ENCODE data around the gene RASGRP1. TPM values are rescaled to one million over a fixed set of nuclear protein-coding genes. Genes with fewer than 3 reads are reported as not detected.

Gene RASGRP1
- total RNA-seq, 1 experiment from 2014 or later = 0.85 TPM

GRCh38 chr15:38516626-38517025 is 48.0 kb downstream of the RASGRP1 start:
- Histone ChIP-seq H2BK5ac (ENCODE audit: insufficient read length, low read length) (no peak overlapping the region), H3K27me3 (ENCODE audit: insufficient read depth, low read length) (no peaks in the 10 kb centered on the region), H3K4me2 (ENCODE audit: insufficient read depth, insufficient read length, low read length) (no peak overlapping the region), H3K79me1 (ENCODE audit: insufficient read depth, low read depth, low read length, poor library complexity, severe bottlenecking) (no peaks in the 10 kb centered on the region), H3K23me2 (ENCODE audit: insufficient read length, low read depth, low read length, poor library complexity, severe bottlenecking) (no peaks in the 10 kb centered on the region), H2BK120ac (ENCODE audit: low read depth, low read length, poor library complexity, severe bottlenecking) (no peak overlapping the region), H2BK20ac (ENCODE audit: low read depth, low read length, poor library complexity, severe bottlenecking) (no peak overlapping the region), H3T11ph (ENCODE audit: low read length) (no peak overlapping the region), H3K56ac (ENCODE audit: insufficient read length, low read depth, low read length) (no peak overlapping the region), H2AK5ac (ENCODE audit: insufficient read length, low read length) (no peak overlapping the region), H2AFZ (ENCODE audit: low read length) (no peak overlapping the region), H3K4me1 (ENCODE audit: insufficient read depth, low read length) (peaks cover 14% of the 10 kb centered on the region; the same call in 1 of the 2 replicates), H3K4ac (ENCODE audit: low read depth, low read length) (no peak overlapping the region), H4K91ac (ENCODE audit: insufficient read length, low read depth, low read length) (no peak overlapping the region), H3K9me3 (ENCODE audit: control insufficient read depth, low read depth, low read length) (no peaks in the 10 kb centered on the region), H2BK12ac (ENCODE audit: insufficient read length, low read depth, low read length) (no peak overlapping the region), H4K5ac (ENCODE audit: insufficient read length, low read depth, low read length) (no peak overlapping the region), H4K8ac (replicated peaks; ENCODE audit: insufficient read length, low read depth, low read length) (no peak overlapping the region), H3K27ac (ENCODE audit: insufficient read length, low read depth, low read length) (no peak overlapping the region), H4K20me1 (ENCODE audit: control insufficient read depth, insufficient read depth, insufficient read length) (no peaks in the 10 kb centered on the region), H3K9ac (ENCODE audit: extremely low read depth, insufficient read length, low read length) (no peak overlapping the region), H3K23ac (ENCODE audit: insufficient read length, low read depth, low read length) (no peak overlapping the region), H3K14ac (ENCODE audit: insufficient read depth, low read length) (no peak overlapping the region), H3K79me2 (ENCODE audit: insufficient read depth, low read length) (no peaks in the 10 kb centered on the region), H2BK15ac (ENCODE audit: low read depth, low read length) (no peak overlapping the region), H3K18ac (ENCODE audit: insufficient read length, low read depth, low read length) (no peak overlapping the region)
- H3K4me3 Mint-ChIP-seq = no peak overlapping the region
- H3K27ac Mint-ChIP-seq = no peak overlapping the region
- H3K9me3 Mint-ChIP-seq = no peaks in the 10 kb centered on the region
- H3K36me3 Mint-ChIP-seq (ENCODE audit: insufficient read depth in 1 of 3, low read depth in 3 of 3) = no peaks in the 10 kb centered on the region
- TF ChIP-seq CTCF (conservative IDR thresholded peaks at IDR 0.05) = no peak
- H3K4me1 Mint-ChIP-seq = peaks cover 32 to 33% of the 10 kb centered on the region in 2 experiments
- no peak for DNase-seq
- H3K27me3 Mint-ChIP-seq (ENCODE audit: low read depth) = no peaks in the 10 kb centered on the region
- WGBS (ENCODE audit: extremely low coverage, insufficient read length, low lambda C conversion rate) = no CpG with 5 or more reads among the region's 5 CpGs
